Activated CD4-positive, alpha-beta memory T cell treated with anti-CD3 and anti-CD28 coated beads for 36 hours (primary cell): Measurements from ENCODE around the gene CLTCL1. TPM values are rescaled to one million over a fixed set of nuclear protein-coding genes. Genes with fewer than 3 reads are reported as not detected.
"Not testable (repeated sequence)": the region's sequence is repeated elsewhere in the genome, so short reads cannot be mapped to it uniquely, and the experiment has no call there.

ENCODE experiments used
- CTCF ChIA-PET: fragments of 350-600 bp; sonication (Branson Sonifier 250); formaldehyde crosslinking; loops from one replicate; lab custom pipeline; 2021; ENCODE audit warnings: antibody characterized with exemption, inconsistent platforms; lab: Charles Lee
- POLR2A ChIA-PET: fragments of 350-600 bp; sonication (Branson Sonifier 250); formaldehyde crosslinking; loops from one replicate; lab custom pipeline; 2021; ENCODE audit warnings: antibody characterized with exemption; lab: Charles Lee
- DNase-seq: peaks from one replicate; pipeline ENCODE4 v3.0.0-alpha.2; 2020
- H3K27ac Mint-ChIP-seq: one replicate; pipeline ENCODE4 v1.8.0; 2021; ENCODE audit warnings: mixed read lengths
- H3K27me3 Mint-ChIP-seq: one replicate; pipeline ENCODE4 v1.8.0; 2021; ENCODE audit warnings: mixed read lengths
- H3K36me3 Mint-ChIP-seq: one replicate; pipeline ENCODE4 v1.8.0; 2021; ENCODE audit warnings: mixed read lengths
- H3K4me1 Mint-ChIP-seq: one replicate; pipeline ENCODE4 v1.8.0; 2021; ENCODE audit warnings: low read depth, mixed read lengths
- H3K4me3 Mint-ChIP-seq: one replicate; pipeline ENCODE4 v1.8.0; 2021; ENCODE audit warnings: mild to moderate bottlenecking, mixed read lengths
- H3K9me3 Mint-ChIP-seq: one replicate; pipeline ENCODE4 v1.8.0; 2021; ENCODE audit warnings: mixed read lengths
- intact Hi-C: fragments of 100-400 bp; cut with micrococcal nuclease; formaldehyde crosslinking; loops from one replicate; pipeline ENCODE4 v1.15.1; 2023
- total RNA-seq, 2 experiments: library from RNA; stranded (reverse); gene quantifications; one replicate each; pipeline ENCODE4 v1.2.3, GENCODE V29; 2021

CLTCL1 gene
- total RNA-seq, 2 experiments from 2014 or later: 1.1 to 1.6 TPM

DNA sequence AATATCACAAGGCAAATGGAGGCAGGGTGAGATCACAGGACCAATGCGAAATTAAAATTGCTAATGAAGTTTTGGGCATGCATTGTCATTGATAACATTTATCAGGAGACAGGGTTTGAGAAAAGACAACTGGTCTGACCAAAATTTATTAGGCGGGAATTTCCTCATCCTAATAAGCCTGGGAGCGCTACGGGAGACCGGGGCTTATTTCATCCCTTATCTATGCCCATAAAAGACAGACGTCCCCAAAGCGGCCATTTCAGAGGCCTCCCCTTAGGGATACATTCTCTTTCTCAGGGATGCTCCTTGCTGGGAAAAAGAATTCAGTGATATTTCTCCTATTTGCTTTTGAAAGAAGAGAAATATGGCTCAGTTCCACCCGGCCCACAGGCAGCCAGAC, 28.6 kb upstream of the CLTCL1 start:
- H3K36me3 Mint-ChIP-seq, CTCF ChIA-PET, POLR2A ChIA-PET, intact Hi-C loops, H3K4me1 Mint-ChIP-seq, H3K4me3 Mint-ChIP-seq, H3K27me3 Mint-ChIP-seq, H3K27ac Mint-ChIP-seq, DNase-seq: not testable (repeated sequence)
- H3K9me3 Mint-ChIP-seq: peaks cover 36% of the 10 kb centered on the region

DNA sequence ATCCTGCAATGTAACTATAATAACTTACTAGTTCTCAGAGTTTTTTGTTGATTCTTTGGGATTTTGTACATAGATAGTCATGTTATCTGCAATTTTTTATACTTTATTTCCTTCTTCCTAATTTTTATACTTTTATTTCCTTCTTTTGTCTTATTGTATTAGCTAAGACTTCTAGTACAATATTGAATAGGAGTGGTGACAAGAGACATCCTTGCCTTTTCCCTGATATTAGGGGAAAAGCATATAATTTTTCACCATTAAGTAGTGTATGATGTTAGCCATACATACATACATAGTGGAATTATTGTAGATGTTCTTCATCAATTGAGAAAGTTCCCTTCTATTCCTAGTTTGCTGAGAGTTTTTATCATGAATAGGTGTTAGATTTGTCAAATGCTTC, 27.8 kb upstream of the CLTCL1 start:
- Mint-ChIP-seq H3K27me3 (no peaks in the 10 kb centered on the region), H3K9me3 (peaks cover 37% of the 10 kb centered on the region), H3K27ac (no peak overlapping the region), H3K4me3 (no peak overlapping the region), H3K36me3 (peaks cover 9% of the 10 kb centered on the region), H3K4me1 (no peaks in the 10 kb centered on the region)
- intact Hi-C loops: no loop called here
- DNase-seq: no peak
- POLR2A ChIA-PET: no interaction called here
- CTCF ChIA-PET: interaction anchor here (0.7 kb wide), 1 partner anchor 25 kb away, joined by 4 read pairs; no protein-coding TSS in a partner anchor

DNA sequence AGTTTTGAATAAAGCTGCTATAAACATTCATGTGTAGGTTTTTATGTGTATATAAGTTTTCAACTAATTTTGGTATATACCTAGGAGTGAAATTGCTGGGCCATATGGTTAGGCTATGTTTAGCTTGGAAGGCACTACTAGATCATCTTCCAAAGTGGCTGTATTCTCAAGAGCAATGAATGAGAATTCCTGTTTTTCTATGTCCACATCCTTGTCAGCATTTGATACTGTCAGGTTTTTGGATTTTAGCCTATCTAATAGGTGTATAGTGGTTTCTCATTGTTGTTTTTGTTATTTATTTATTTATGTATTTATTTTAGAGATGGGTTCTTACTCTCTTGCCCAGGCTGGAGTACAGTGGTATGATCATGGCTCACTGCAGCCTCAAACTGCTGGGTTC, 26.3 kb upstream of the CLTCL1 start:
- Mint-ChIP-seq H3K27ac (no peak overlapping the region), H3K36me3 (peaks cover 9% of the 10 kb centered on the region), H3K9me3 (peaks cover 39% of the 10 kb centered on the region), H3K27me3 (no peaks in the 10 kb centered on the region), H3K4me1 (no peaks in the 10 kb centered on the region), H3K4me3 (no peak overlapping the region)
- intact Hi-C loops: no loop called here
- DNase-seq: no peak
- POLR2A ChIA-PET: no interaction called here
- CTCF ChIA-PET: no interaction called here

GRCh38 chr22:19307872-19308271, 16.4 kb upstream of the CLTCL1 start:
- no peak overlapping the region for H3K27ac Mint-ChIP-seq

GRCh38 chr22:19306535-19306934, 15.0 kb upstream of the CLTCL1 start:
- H3K4me1 Mint-ChIP-seq, H3K36me3 Mint-ChIP-seq, H3K27ac Mint-ChIP-seq, H3K4me3 Mint-ChIP-seq, DNase-seq, intact Hi-C loops, H3K9me3 Mint-ChIP-seq, POLR2A ChIA-PET, H3K27me3 Mint-ChIP-seq: not testable (repeated sequence)
- CTCF ChIA-PET: interaction anchor here (1.2 kb wide), 1 partner anchor 323 kb away, joined by 3 read pairs; no protein-coding TSS in a partner anchor

More at GRCh38 chr22:19307872-19308271, 16.4 kb upstream of the CLTCL1 start:
- ChIA-PET POLR2A (no interaction called here), CTCF (interaction anchor here (0.7 kb wide), 1 partner anchor 182 kb away, joined by 5 read pairs; no protein-coding TSS in a partner anchor)
- H3K4me3 Mint-ChIP-seq: no peak overlapping the region
- DNase-seq: no peak
- H3K27me3 Mint-ChIP-seq: no peaks in the 10 kb centered on the region
- no peaks in the 10 kb centered on the region for H3K4me1 Mint-ChIP-seq
- no peaks in the 10 kb centered on the region for H3K36me3 Mint-ChIP-seq
- H3K9me3 Mint-ChIP-seq: no peaks in the 10 kb centered on the region
- intact Hi-C loops: no loop called here

DNA sequence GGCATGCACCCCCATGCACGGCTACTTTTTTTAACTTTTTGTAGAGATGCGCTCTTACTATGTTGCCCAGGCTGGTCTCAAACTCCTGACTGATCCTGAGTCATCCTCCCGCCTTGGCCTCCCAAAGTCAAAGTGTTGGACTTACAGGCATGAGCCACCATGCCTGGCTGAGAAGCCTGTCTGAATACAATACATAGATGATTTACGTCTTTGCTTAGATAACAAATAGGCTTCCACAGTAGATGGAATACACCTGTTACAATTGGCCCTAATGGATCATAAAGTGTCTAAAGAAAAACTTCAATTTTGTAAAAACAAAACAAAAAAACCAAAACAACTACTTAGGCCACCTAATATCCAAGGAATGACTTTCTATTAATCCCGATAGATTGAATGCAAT, 13.0 kb upstream of the CLTCL1 start:
- H3K27ac Mint-ChIP-seq: no peak overlapping the region
- ChIA-PET POLR2A (no interaction called here), CTCF (no interaction called here)
- intact Hi-C loops: loop anchor here (5.0 kb wide), 1 partner anchor 328 kb away; no protein-coding TSS in a partner anchor
- H3K9me3 Mint-ChIP-seq: no peaks in the 10 kb centered on the region
- DNase-seq: no peak
- no peaks in the 10 kb centered on the region for H3K4me1 Mint-ChIP-seq
- H3K36me3 Mint-ChIP-seq: no peaks in the 10 kb centered on the region
- no peaks in the 10 kb centered on the region for H3K27me3 Mint-ChIP-seq
- no peak overlapping the region for H3K4me3 Mint-ChIP-seq

DNA sequence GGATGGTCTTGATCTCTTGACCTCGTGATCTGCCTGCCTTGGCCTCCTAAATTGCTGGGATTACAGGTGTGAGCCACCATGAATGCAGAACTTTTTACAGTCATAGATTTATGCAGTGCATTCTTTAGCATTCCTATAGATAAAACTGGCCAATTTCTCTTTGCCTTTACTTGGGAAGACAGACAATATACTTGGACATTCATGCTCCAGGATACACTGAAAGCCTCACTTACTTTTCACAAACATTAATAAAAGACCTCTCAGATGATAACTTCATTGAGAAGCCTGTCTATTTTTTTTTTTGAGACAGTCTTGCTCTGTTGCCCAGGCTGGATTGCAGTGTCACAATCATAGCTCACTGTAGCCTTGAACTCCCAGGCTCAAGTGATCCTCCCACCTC, 12.3 kb upstream of the CLTCL1 start:
- Mint-ChIP-seq H3K4me3 (no peak overlapping the region), H3K9me3 (no peaks in the 10 kb centered on the region), H3K36me3 (no peaks in the 10 kb centered on the region), H3K27me3 (no peaks in the 10 kb centered on the region), H3K27ac (no peak overlapping the region), H3K4me1 (no peaks in the 10 kb centered on the region)
- DNase-seq: no peak
- ChIA-PET CTCF (no interaction called here), POLR2A (no interaction called here)
- intact Hi-C loops: loop anchor here (5.0 kb wide), 1 partner anchor 329 kb away; no protein-coding TSS in a partner anchor

GRCh38 chr22:19295733-19296132, 4.2 kb upstream of the CLTCL1 start:
- DNase-seq: no peak
- Mint-ChIP-seq H3K27me3 (peaks cover 3% of the 10 kb centered on the region), H3K27ac (no peak overlapping the region), H3K4me1 (peaks cover 7% of the 10 kb centered on the region), H3K36me3 (no peaks in the 10 kb centered on the region), H3K9me3 (no peaks in the 10 kb centered on the region), H3K4me3 (no peak overlapping the region)
- POLR2A ChIA-PET: no interaction called here
- intact Hi-C loops: no loop called here
- CTCF ChIA-PET: no interaction called here

DNA sequence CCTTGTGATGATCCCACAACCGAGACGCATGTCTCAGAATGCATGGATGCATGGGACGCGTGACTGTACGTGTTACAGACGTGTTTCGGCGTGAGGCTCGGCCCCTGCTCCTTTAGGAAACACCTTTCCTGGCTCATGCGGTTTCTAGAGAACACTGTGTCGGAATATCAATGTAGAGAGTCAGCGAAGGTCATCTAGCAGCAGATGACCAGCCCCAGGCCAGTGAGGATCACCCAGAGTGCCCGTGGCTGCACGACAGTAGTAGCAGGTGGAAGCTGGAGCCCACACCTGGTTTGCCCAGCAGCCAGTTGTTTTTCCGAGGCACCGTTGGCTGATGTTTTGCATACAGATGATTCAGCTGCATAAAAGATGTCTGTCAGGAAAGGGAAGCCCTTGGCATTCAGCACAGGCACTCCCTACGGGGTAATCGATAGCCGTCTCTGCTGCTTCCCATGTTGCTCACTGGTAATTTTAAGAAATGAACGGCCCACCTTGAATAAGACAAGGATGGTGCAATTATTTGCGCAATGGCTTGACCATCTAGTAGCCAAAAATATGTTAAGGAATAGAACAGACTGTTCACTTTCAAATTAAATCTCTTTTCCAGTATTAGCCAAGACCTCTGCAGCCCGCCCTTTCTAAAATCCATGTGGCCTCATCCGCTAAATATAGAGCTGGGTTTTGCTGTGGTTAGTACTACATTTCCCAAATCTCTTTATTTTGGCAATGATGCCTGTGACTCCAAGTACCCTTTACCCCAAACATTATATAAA, 1.1 kb upstream of the CLTCL1 start:
- no peaks in the 10 kb centered on the region for H3K36me3 Mint-ChIP-seq
- H3K27me3 Mint-ChIP-seq: peaks cover 18% of the 10 kb centered on the region
- no peak for DNase-seq
- ChIA-PET POLR2A (interaction anchor here (1.2 to 1.8 kb wide), 3 partner anchors 18 to 155 kb away, joined by 3 read pairs; partner anchors contain the start of genes C22orf39 and ESS2), CTCF (interaction anchor here (1.1 kb wide), 1 partner anchor 113 kb away, joined by 4 read pairs; no protein-coding TSS in a partner anchor)
- intact Hi-C loops: no loop called here
- H3K27ac Mint-ChIP-seq: peak overlapping the region; percentile 10
- H3K4me1 Mint-ChIP-seq: peaks cover 16% of the 10 kb centered on the region
- H3K9me3 Mint-ChIP-seq: no peaks in the 10 kb centered on the region
- H3K4me3 Mint-ChIP-seq: peak overlapping the region; percentile 85

DNA sequence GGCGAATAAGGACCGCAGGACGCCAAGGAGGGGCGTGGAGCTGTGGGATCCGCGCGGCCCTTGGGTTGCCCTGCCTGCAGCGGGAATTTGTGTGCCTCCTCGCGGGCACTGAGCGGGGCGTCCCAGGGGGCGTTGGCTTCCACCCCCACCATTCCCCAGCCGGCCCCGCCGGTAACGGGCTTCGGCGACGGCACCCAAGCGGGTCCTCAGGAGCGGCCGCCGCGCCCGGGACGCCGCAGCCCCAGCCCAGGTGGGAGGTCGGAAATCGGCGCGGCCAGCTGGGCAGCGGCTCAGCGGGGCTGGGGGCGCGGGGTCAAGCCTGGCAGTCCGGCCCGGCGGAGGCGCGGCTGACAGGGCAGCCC, 320 bp downstream of the CLTCL1 start:
- H3K4me3 Mint-ChIP-seq: peak overlapping the region; percentile 73
- ChIA-PET CTCF (interaction anchor here (0.9 kb wide), 1 partner anchor 112 kb away, joined by 5 read pairs; the partner anchor contains the start of gene SLC25A1), POLR2A (interaction anchor here (1.2 to 1.8 kb wide), 2 partner anchors 20 to 156 kb away, joined by 3 read pairs; partner anchors contain the start of gene C22orf39)
- H3K4me1 Mint-ChIP-seq: peaks cover 16% of the 10 kb centered on the region
- intact Hi-C loops: loop anchor here (2.0 kb wide), 2 partner anchors 112 to 188 kb away; partner anchors contain the start of genes CDC45, SLC25A1 and UFD1
- H3K27ac Mint-ChIP-seq: no peak overlapping the region
- DNase-seq: peak; percentile 39
- peaks cover 23% of the 10 kb centered on the region for H3K27me3 Mint-ChIP-seq
- H3K9me3 Mint-ChIP-seq: no peaks in the 10 kb centered on the region
- no peaks in the 10 kb centered on the region for H3K36me3 Mint-ChIP-seq

- H3K4me3 Mint-ChIP-seq: peak overlapping the region; percentile 73
- intact Hi-C loops: loop anchor here (2.0 kb wide), 2 partner anchors 112 to 188 kb away; partner anchors contain the start of genes CDC45, SLC25A1 and UFD1
- peaks cover 23% of the 10 kb centered on the region for H3K27me3 Mint-ChIP-seq
- H3K36me3 Mint-ChIP-seq: no peaks in the 10 kb centered on the region
- POLR2A ChIA-PET: interaction anchor here (1.8 kb wide), 1 partner anchor 157 kb away, joined by 3 read pairs; the partner anchor contains the start of gene C22orf39
- no peak overlapping the region for H3K27ac Mint-ChIP-seq
- CTCF ChIA-PET: interaction anchor here (0.9 kb wide), 1 partner anchor 112 kb away, joined by 5 read pairs; the partner anchor contains the start of gene SLC25A1
- H3K4me1 Mint-ChIP-seq: peaks cover 16% of the 10 kb centered on the region
- DNase-seq: peak; percentile 15
- H3K9me3 Mint-ChIP-seq: no peaks in the 10 kb centered on the region
These were observed 910 bp downstream of the CLTCL1 start for GRCh38 chr22:19290400-19291217.
